ENCODE results near the gene MAP4K2.

GRCh38 chr11:64829536-64830251 lies 26.7 kb upstream of the MAP4K2 start:
- TF ChIP-seq CTCF (IDR thresholded peaks at IDR 0.05) (no peak), POLR2A (IDR thresholded peaks at IDR 0.05) (no peak)

Measured in uterus (tissue), 2 donors.